ENCODE results near the gene NES.
A peak's percentile ranks its signal among the peaks of the same experiment; 100 is the strongest.

Gene NES

GRCh38 chr1:156691665-156692440 lies 14.6 kb upstream of the NES start:
- no peak overlapping the region for H2AFZ ChIP-seq (ENCODE audit: low read length, unreplicated experiment)
- H3K36me3 ChIP-seq (ENCODE audit: insufficient read depth, low read length), result no peaks in the 10 kb centered on the region
- no peaks in the 10 kb centered on the region for H3K27me3 ChIP-seq (ENCODE audit: insufficient read depth, low read length)
- no peaks in the 10 kb centered on the region for H3K79me2 ChIP-seq (ENCODE audit: control insufficient read depth, insufficient read depth, low read length, unreplicated experiment)
- H3K4me1 ChIP-seq (ENCODE audit: control insufficient read depth, insufficient read depth, low read length, unreplicated experiment), result peaks cover 17% of the 10 kb centered on the region
- no peak overlapping the region for H3K4me3 ChIP-seq (ENCODE audit: low read depth, low read length)
- H3K27ac ChIP-seq (ENCODE audit: low read depth, low read length), result no peak overlapping the region

- no peak overlapping the region for H2AFZ ChIP-seq (ENCODE audit: low read length, unreplicated experiment)
- H3K4me1 ChIP-seq (ENCODE audit: control insufficient read depth, insufficient read depth, low read length, unreplicated experiment), result peaks cover 17% of the 10 kb centered on the region
- H3K4me3 ChIP-seq (ENCODE audit: low read depth, low read length), result no peak overlapping the region
- no peaks in the 10 kb centered on the region for H3K36me3 ChIP-seq (ENCODE audit: insufficient read depth, low read length)
- no peaks in the 10 kb centered on the region for H3K27me3 ChIP-seq (ENCODE audit: insufficient read depth, low read length)
- no peaks in the 10 kb centered on the region for H3K79me2 ChIP-seq (ENCODE audit: control insufficient read depth, insufficient read depth, low read length, unreplicated experiment)
- no peak overlapping the region for H3K27ac ChIP-seq (ENCODE audit: low read depth, low read length)
These were observed 14.0 kb upstream of the NES start for GRCh38 chr1:156691191-156691590.

GRCh38 chr1:156690675-156691036 lies 13.4 kb upstream of the NES start:
- Histone ChIP-seq H3K79me2 (ENCODE audit: control insufficient read depth, insufficient read depth, low read length, unreplicated experiment) (no peaks in the 10 kb centered on the region), H3K27ac (ENCODE audit: low read depth, low read length) (no peak overlapping the region), H3K27me3 (ENCODE audit: insufficient read depth, low read length) (no peaks in the 10 kb centered on the region), H2AFZ (ENCODE audit: low read length, unreplicated experiment) (no peak overlapping the region), H3K4me1 (ENCODE audit: control insufficient read depth, insufficient read depth, low read length, unreplicated experiment) (peaks cover 17% of the 10 kb centered on the region), H3K36me3 (ENCODE audit: insufficient read depth, low read length) (no peaks in the 10 kb centered on the region), H3K4me3 (ENCODE audit: low read depth, low read length) (no peak overlapping the region)

GRCh38 chr1:156689953-156690674 lies 12.9 kb upstream of the NES start:
- Histone ChIP-seq H3K27ac (ENCODE audit: low read depth, low read length) (no peak overlapping the region), H3K4me3 (ENCODE audit: low read depth, low read length) (peak overlapping the region; percentile 24; the same call in 1 of the 2 replicates), H3K27me3 (ENCODE audit: insufficient read depth, low read length) (no peaks in the 10 kb centered on the region), H3K4me1 (ENCODE audit: control insufficient read depth, insufficient read depth, low read length, unreplicated experiment) (peaks cover 17% of the 10 kb centered on the region), H3K79me2 (ENCODE audit: control insufficient read depth, insufficient read depth, low read length, unreplicated experiment) (no peaks in the 10 kb centered on the region), H3K36me3 (ENCODE audit: insufficient read depth, low read length) (no peaks in the 10 kb centered on the region), H2AFZ (ENCODE audit: low read length, unreplicated experiment) (peak overlapping the region; percentile 8)

GRCh38 chr1:156689035-156689952 lies 12.1 kb upstream of the NES start:
- H3K4me3 ChIP-seq (ENCODE audit: low read depth, low read length), result peak overlapping the region; percentile 67
- H3K27me3 ChIP-seq (ENCODE audit: insufficient read depth, low read length), result no peaks in the 10 kb centered on the region
- H2AFZ ChIP-seq (ENCODE audit: low read length, unreplicated experiment), result peak overlapping the region; percentile 16
- H3K27ac ChIP-seq (ENCODE audit: low read depth, low read length), result no peak overlapping the region
- no peaks in the 10 kb centered on the region for H3K36me3 ChIP-seq (ENCODE audit: insufficient read depth, low read length)
- peaks cover 24% of the 10 kb centered on the region for H3K4me1 ChIP-seq (ENCODE audit: control insufficient read depth, insufficient read depth, low read length, unreplicated experiment)
- H3K79me2 ChIP-seq (ENCODE audit: control insufficient read depth, insufficient read depth, low read length, unreplicated experiment), result no peaks in the 10 kb centered on the region

GRCh38 chr1:156684227-156684782 lies 7.1 kb upstream of the NES start:
- peaks cover 4% of the 10 kb centered on the region; the same call in 1 of the 2 replicates for H3K27me3 ChIP-seq (ENCODE audit: insufficient read depth, low read length)
- H2AFZ ChIP-seq (ENCODE audit: low read length, unreplicated experiment), result peak overlapping the region; percentile 20

GRCh38 chr1:156682166-156682890 lies 5.1 kb upstream of the NES start:
- H2AFZ ChIP-seq (ENCODE audit: low read length, unreplicated experiment), result no peak overlapping the region
- H3K4me3 ChIP-seq (ENCODE audit: low read depth, low read length), result no peak overlapping the region
- peaks cover 4% of the 10 kb centered on the region; the same call in 1 of the 2 replicates for H3K27me3 ChIP-seq (ENCODE audit: insufficient read depth, low read length)
- no peaks in the 10 kb centered on the region for H3K79me2 ChIP-seq (ENCODE audit: control insufficient read depth, insufficient read depth, low read length, unreplicated experiment)
- H3K36me3 ChIP-seq (ENCODE audit: insufficient read depth, low read length), result no peaks in the 10 kb centered on the region
- H3K4me1 ChIP-seq (ENCODE audit: control insufficient read depth, insufficient read depth, low read length, unreplicated experiment), result peaks cover 13% of the 10 kb centered on the region
- H3K27ac ChIP-seq (ENCODE audit: low read depth, low read length), result no peak overlapping the region

More at GRCh38 chr1:156684227-156684782, 7.1 kb upstream of the NES start:
- Histone ChIP-seq H3K79me2 (ENCODE audit: control insufficient read depth, insufficient read depth, low read length, unreplicated experiment) (no peaks in the 10 kb centered on the region), H3K4me1 (ENCODE audit: control insufficient read depth, insufficient read depth, low read length, unreplicated experiment) (peaks cover 13% of the 10 kb centered on the region), H3K36me3 (ENCODE audit: insufficient read depth, low read length) (no peaks in the 10 kb centered on the region), H3K4me3 (ENCODE audit: low read depth, low read length) (no peak overlapping the region), H3K27ac (ENCODE audit: low read depth, low read length) (peak overlapping the region; percentile 60)

GRCh38 chr1:156681196-156681960 lies 4.2 kb upstream of the NES start:
- Histone ChIP-seq H3K4me1 (ENCODE audit: control insufficient read depth, insufficient read depth, low read length, unreplicated experiment) (peaks cover 13% of the 10 kb centered on the region), H3K79me2 (ENCODE audit: control insufficient read depth, insufficient read depth, low read length, unreplicated experiment) (no peaks in the 10 kb centered on the region), H2AFZ (ENCODE audit: low read length, unreplicated experiment) (no peak overlapping the region), H3K4me3 (ENCODE audit: low read depth, low read length) (no peak overlapping the region), H3K27me3 (ENCODE audit: insufficient read depth, low read length) (peaks cover 4% of the 10 kb centered on the region; the same call in 1 of the 2 replicates), H3K36me3 (ENCODE audit: insufficient read depth, low read length) (no peaks in the 10 kb centered on the region), H3K27ac (ENCODE audit: low read depth, low read length) (no peak overlapping the region)

- Histone ChIP-seq H3K27me3 (ENCODE audit: insufficient read depth, low read length) (peaks cover 4% of the 10 kb centered on the region; the same call in 1 of the 2 replicates), H3K27ac (ENCODE audit: low read depth, low read length) (no peak overlapping the region), H2AFZ (ENCODE audit: low read length, unreplicated experiment) (no peak overlapping the region), H3K36me3 (ENCODE audit: insufficient read depth, low read length) (no peaks in the 10 kb centered on the region), H3K4me3 (ENCODE audit: low read depth, low read length) (no peak overlapping the region), H3K4me1 (ENCODE audit: control insufficient read depth, insufficient read depth, low read length, unreplicated experiment) (peaks cover 17% of the 10 kb centered on the region), H3K79me2 (ENCODE audit: control insufficient read depth, insufficient read depth, low read length, unreplicated experiment) (peaks cover 6% of the 10 kb centered on the region)
These were observed 2.8 kb upstream of the NES start for GRCh38 chr1:156680056-156680455.

Data from ACC112 (cell line).